Ecto neural progenitor cell (in vitro differentiated cells): Measurements from ENCODE around the gene MMS22L.

ENCODE experiments used
- DNase-seq: peaks from one replicate; pipeline ENCODE4 v3.0.0-alpha.2; 2018; ENCODE audit warnings: low spot score

The MMS22L gene

GRCh38 chr6:97145691-97146090 is 137.3 kb downstream of the MMS22L start:
- no peak for DNase-seq

DNA sequence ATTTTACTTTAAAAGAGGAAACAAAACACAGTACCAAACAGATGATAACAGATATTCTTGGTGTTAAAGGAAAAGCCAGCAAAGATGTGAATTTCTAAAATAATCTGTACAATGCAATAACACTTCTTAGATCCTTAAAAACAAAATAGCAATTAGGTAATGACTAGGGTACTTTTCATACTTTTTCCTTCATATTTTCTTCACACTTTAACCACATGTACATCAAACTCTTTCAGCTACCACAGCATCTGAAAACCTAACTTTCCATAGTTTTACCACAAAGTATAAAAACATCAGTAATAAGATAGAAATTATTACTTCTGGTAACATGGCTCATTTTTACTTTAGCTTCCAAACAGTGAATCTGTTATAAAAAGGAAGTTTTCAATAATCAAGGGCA is 141.3 kb downstream of the MMS22L start:
- no peak for DNase-seq

GRCh38 chr6:97138581-97138980 is 144.4 kb downstream of the MMS22L start:
- DNase-seq = no peak

DNA sequence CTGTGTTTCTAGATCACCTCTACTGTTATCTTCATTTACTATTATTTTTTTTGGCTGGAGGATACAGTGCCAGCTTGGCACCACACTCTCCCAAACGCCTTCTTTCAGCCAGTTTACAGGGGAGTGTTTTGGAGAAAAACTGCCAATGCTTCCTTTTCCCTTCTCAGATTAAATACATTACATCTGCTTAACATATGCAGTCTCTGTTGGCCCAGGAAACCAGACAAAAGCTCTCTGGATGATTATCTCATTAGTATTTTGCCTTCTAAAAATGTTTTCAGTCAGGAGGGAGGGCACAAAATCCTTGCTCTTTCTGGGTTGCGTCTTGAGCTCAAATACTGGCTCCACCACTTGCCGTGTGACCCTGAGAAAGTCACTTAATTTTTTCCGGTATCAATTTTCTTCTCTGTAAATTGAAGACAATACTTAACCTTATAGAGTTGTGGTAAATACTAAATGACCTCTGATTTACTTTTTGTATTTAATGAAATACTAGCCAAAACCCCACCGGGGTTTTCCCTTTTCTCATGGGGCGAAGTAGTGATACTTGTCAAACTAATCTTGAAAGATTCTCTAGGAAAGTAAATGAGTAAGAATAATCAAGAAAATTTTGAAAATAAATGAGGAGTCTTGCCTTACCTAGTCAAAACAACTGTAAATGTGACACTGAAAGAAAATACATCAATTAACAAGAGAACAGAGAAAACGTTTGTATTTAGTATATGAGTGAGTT is 146.2 kb downstream of the MMS22L start:
- no peak for DNase-seq

DNA sequence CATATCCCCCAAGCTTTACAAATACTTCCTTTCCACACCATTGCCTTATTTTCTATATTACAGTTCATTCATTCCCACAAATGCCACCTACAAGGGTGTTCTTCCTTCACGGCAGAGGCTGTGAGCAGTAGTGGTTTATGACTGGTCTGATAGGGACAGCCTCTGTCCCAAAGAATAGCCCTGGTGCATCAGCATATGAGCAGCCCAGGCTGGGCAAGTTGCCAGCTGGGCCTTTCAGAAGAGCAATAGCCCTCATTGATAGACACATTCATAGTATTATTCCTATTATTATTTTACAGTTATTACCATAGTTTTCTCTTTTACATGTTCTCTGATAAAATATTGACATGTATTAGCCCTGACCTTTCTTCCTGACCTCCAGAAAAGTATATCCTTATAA is 149.9 kb downstream of the MMS22L start:
- DNase-seq = no peak

DNA sequence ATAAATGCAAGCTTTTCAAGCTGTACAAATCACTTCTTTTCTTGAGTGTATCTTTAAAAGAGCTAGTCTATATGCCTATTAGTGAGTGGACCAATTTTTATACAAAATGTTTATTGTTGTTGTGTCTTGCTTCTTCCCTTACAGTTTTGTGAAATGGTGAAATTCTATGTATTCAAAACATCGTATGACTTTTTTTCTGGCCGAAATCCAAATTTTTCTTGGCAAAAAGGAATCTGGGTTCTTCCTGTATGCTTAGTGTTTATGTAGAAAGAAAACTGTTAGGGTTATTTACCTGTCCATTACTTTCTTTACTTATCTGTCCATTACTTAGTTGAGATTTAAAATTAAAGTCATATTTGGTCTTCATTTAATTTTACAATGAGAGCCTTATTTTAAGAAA is 153.9 kb downstream of the MMS22L start:
- no peak for DNase-seq

- DNase-seq = no peak
Observed at GRCh38 chr6:97128507-97128906, 154.5 kb downstream of the MMS22L start.

DNA sequence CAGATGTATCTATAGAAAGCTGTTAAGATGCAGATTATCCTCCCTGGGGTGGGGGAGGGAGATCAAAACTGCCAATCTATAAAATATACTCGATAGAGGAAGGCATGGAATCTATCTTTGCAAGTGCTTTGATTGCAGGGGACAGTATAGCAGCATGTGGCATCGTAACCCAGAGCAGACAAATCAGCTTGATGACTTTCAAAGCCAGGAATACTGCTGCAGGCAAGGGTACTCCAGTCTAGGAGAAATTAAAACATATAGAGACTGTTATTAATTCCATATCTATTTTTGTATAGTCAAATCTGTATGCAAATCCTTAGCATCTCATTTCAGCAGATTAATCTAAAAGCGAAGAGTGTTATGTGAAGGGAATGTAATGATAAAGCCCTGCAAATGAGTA is 159.4 kb downstream of the MMS22L start:
- no peak for DNase-seq

GRCh38 chr6:97123112-97123511 is 159.9 kb downstream of the MMS22L start:
- no peak for DNase-seq

- no peak for DNase-seq
Observed at GRCh38 chr6:97120511-97120910, 162.5 kb downstream of the MMS22L start.

DNA sequence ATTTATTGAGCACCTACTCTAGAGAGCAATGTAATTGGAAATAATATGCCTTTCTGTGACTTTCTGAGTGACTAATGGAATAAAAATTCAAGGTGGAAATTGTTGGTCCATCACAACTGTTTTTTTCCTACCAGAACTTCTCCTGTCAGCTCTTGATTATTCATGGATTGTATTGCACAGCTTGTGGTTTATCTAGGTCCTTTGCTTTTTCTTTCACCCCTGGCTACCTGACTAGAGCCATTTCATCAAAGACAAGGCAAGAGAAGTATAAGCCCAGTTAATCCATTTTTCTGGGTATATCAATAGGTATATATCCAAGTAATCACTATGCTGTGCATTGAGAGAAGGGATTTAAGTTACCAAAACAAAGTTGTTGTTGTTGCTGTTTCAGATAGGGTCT is 168.4 kb downstream of the MMS22L start:
- DNase-seq = no peak

DNA sequence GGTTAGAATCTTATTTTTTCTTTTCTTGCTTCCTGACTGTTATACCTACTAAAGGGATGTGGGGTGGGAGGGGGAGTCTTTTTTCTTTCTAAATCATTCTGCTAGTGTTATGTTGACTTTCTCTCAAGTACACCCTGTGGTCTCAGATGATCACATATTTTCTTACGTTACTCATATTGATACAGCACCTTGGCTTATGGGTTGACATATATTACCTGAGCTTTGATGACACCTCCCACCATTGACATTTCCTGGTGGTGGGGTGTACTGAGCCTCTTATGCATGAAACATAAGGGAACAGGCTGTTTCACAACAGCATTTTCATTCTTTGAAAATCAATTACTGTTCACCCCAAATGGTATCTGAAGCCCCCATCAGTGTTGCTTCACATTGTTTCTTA is 169.8 kb downstream of the MMS22L start:
- no peak for DNase-seq

DNA sequence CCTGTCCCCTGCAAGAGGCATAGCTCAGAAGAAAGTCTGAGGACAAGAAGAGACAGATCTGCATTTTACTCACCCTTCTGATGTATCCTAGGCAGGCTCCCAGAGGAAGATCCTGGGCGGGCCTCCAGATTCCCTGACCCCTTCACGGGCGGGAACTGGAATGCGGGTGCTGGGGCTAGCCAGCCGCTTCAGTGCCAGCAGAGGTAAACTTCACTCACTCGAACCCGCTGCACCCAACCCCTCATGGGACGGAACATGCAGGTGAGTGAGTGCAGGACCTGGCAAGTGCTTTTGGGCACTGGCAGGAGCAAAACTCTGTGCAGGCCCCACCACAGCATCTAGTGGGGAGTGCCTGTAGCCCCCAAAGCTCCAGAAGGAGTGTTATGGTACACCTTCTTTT is 171.8 kb downstream of the MMS22L start:
- no peak for DNase-seq

GRCh38 chr6:97110626-97111025 is 172.4 kb downstream of the MMS22L start:
- DNase-seq = no peak

GRCh38 chr6:97110149-97110548 is 172.9 kb downstream of the MMS22L start:
- no peak for DNase-seq

DNA sequence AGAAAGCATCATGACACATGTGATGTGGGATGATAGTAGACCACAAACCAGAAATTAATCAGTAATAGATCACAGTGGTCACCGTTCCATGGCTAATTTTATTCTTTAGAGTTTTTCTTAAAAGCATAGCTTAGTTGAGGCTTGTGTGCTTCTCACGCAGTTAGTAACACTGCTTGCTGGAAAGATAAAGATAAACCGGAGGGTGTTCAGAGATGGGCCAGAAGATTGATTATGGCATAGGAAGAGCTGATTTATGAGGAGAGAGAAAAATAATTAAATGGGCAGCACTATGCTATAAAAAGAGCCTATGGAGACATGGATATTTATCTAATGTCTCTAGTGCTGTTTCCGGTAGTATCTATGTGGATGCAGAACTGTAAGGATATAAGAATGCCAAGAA is 173.6 kb downstream of the MMS22L start:
- no peak for DNase-seq

DNA sequence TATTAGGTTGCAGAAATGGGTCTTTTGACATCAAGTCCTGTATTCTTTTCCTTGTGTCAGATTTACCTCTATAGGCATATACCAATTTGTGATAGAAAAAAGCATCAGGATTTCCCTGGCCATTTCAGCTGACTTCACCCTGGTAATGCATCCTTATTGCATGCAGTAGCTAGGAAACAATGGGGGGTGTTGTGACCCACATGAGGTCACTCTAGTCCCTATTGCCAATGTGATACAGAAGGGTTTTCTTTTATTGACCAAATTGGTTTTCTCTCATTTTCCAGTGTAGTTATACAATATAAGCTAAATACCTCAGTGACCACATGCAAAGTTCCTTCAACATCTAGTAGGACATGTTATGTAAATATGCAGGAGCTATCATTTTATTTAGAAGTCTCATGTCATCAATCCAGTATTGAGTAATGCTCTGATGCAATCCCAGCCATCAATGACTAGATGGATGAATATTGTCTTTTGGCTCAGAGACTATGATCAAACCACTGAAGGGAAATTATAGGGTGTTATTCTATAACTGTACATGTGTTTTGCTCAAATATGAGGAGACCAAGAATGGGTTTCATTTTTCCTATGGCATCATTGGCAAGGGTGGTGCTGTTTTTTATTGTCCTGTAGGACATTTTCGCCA is 180.7 kb downstream of the MMS22L start:
- DNase-seq = no peak

- no peak for DNase-seq
Observed at GRCh38 chr6:97100696-97101095, 182.3 kb downstream of the MMS22L start.

DNA sequence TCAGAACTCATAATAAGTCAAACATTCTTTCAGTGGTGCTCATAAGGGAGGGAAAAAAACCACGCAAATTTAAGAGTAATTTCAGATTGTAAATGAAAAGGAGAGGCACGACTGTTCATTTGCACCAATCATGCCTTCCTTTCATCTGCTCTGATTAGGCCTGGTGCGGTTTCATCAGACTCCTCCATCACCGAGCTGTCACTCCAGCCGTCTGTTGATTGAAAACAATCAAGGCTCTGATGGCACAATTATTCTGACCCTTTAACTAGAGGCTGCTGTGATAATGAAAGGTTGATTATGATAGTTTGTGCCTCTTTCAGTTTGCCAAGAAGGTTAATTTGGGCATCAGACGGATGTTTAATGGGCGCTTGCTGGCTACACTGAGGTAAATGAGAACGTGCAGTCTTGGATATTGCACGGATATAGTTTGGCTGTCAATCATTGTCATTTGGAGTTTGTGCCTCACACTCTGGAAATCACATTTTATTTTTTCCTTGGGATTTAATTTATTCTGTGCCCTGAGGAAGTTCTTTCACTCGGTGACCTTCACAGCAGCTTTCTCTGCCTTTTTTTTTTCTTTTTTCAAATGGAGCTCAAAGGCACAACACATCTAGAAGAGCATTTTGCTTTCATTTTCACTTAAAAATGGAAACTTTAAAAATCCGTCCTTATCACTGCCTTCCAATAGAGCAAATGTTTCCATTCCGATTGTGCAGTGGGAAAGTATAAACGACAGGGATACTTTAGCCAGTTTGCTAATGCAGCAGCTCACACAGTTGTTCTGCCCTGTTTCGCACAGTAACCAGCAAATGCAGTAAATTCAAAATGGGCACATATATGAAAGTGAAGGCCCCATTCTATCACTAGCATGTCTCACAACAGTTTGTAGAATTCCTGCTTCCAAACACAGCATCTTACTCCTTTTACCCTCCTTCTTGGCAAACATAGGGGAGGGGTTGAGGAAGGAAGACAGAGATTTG is 185.7 kb downstream of the MMS22L start:
- DNase-seq = no peak

- DNase-seq = no peak
Observed at GRCh38 chr6:97095311-97095850, 187.6 kb downstream of the MMS22L start.

- no peak for DNase-seq
Observed at GRCh38 chr6:97094376-97094775, 188.6 kb downstream of the MMS22L start.

- DNase-seq = no peak
Observed at GRCh38 chr6:97092673-97093305, 190.2 kb downstream of the MMS22L start.
